Cerebellar cortex (tissue), 1 donor: Measurements from ENCODE around the gene CDK2AP2.
A peak's percentile ranks its signal among the peaks of the same experiment; 100 is the strongest.
"Not testable (repeated sequence)": the region's sequence is repeated elsewhere in the genome, so short reads cannot be mapped to it uniquely, and the experiment has no call there.

Experiments used
- DNase-seq: peaks from one replicate; pipeline ENCODE4 v3.0.0-alpha.2; 2015; ENCODE audit warnings: low spot score

CDK2AP2 gene

DNA sequence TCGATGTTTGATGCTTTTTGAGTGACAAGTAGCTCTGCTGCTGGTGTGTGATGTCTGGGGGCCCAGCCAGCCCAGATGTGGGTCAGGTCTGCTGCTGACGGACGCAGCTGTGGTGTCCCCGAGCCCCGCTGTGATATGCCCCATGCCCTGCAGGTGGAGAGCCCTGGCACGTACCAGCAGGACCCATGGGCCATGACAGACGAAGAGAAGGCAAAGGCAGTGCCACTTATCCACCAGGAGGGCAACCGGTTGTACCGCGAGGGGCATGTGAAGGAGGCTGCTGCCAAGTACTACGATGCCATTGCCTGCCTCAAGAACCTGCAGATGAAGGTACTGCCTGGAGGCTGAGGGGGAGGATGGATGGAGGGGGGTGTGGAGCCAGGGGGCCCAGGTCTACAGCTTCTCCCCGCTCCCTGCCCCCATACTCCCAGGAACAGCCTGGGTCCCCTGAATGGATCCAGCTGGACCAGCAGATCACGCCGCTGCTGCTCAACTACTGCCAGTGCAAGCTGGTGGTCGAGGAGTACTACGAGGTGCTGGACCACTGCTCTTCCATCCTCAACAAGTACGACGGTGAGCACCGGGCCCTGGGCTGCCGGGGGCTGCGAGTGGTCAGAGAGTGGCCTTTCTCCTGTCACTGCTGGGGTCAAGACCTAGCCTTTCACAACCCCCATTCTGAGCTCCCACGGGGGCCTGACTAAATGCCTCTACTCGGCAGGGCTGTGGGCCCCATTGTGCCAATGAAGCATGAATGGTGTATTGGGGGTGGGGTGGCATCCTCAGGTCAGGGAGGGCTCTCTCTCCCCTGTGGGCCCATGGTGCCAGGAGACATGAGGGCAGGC lies 17.9 kb downstream of the CDK2AP2 start:
- no peak for DNase-seq

GRCh38 chr11:67489203-67489884 lies 18.6 kb downstream of the CDK2AP2 start:
- no peak for DNase-seq

DNA sequence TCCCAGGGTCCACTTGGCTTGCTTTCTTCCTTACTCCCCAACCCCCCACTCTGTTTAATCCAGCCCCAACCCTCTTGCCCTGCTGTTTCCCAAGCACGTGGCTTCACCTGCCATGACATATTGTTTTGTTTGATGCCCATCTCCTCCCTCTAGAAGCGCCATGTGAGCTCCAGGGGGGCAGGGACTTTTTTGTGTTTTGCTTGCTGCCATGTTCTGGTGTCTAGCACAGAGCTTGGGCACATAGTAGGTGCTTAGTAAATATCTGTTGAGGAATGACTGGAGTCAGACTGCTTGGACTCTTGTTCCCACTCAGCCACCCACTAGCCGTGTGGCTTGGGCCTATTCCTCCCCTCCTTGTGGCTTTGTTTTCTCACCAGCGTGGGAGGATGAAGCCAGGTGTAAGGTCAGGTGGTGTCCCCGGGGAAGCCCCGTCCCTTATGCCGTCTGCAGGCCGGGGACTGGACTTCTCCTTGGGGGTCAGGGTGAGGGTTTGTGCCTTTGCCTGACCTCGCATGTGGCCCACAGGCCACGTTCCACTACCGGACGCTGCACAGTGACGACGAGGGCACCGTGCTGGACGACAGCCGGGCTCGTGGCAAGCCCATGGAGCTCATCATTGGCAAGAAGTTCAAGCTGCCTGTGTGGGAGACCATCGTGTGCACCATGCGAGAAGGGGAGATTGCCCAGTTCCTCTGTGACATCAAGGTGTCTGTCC lies 21.3 kb downstream of the CDK2AP2 start:
- DNase-seq = no peak

DNA sequence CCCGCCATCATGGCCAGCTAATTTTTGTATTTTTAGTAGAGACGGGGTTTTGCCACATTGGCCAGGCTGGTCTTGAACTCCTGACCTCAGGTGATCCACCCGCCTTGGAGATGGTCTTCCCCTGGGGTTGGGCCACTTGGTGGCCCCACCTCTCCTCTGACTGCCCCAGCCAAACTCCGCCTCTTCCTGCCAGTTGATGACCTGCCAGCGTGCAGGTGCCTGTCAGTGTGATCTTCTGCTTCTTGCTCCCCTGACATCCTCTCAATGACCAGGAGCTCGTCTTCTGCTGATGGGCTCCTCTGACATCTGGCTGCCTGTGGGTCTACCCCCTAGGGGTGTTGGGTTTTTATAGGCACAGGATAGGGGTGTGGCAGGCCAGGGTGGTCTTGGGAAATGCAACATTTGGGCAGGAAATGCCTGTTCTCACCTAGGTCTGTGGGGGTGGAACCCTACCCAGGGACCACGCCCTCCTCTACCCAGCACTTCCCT lies 22.0 kb downstream of the CDK2AP2 start:
- DNase-seq = not testable (repeated sequence)

- no peak for DNase-seq
Observed at GRCh38 chr11:67484847-67485311, 23.1 kb downstream of the CDK2AP2 start.

DNA sequence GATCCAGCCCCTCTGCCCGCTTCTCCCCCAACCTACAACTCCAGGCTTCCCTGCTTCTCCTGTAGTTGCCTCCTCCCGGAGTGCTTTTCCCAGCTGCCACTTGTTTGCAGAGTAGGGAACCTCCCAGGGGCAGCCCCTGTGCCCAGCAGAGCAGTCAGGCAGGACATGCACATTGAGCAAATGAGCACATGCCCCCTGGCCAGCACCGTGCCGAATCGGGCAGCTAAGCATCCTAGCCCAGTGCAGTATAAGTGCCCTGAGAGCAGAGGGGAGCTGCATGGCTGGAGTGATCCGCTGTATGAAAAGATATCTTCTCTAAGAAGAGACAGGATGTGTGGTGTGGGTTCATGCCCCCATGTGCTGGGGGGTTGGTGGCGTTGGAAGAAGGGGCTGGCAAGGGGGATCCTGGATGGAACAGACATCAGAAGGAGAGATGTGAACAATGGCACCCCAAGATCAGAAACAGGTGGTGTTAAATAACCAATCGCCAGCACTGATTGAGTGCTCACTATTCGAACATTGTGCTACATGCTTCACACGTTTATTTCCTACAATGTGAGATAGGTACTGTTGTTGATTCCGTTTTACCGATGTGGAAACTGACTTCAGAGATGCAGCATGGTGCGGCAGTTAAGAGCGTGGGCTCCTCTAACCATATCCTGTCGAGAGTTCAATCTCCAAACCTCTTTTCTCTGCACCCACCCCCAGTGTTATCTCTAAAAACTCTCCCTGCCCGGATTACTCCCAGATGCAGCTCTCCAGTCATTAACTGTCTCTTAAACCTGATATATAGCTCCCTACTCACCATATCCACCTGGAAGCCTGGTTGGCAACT lies 23.9 kb downstream of the CDK2AP2 start:
- DNase-seq = no peak

GRCh38 chr11:67482827-67483798 lies 24.8 kb downstream of the CDK2AP2 start, which contains the start of gene AIP:
Gene AIP, plus strand, starts transcription at chr11:67483026. Its CDS starts 133 bp downstream, at chr11:67483159.
- DNase-seq = peak; percentile 98

- no peak for DNase-seq
Observed at GRCh38 chr11:67482275-67482826, 25.6 kb downstream of the CDK2AP2 start.

DNA sequence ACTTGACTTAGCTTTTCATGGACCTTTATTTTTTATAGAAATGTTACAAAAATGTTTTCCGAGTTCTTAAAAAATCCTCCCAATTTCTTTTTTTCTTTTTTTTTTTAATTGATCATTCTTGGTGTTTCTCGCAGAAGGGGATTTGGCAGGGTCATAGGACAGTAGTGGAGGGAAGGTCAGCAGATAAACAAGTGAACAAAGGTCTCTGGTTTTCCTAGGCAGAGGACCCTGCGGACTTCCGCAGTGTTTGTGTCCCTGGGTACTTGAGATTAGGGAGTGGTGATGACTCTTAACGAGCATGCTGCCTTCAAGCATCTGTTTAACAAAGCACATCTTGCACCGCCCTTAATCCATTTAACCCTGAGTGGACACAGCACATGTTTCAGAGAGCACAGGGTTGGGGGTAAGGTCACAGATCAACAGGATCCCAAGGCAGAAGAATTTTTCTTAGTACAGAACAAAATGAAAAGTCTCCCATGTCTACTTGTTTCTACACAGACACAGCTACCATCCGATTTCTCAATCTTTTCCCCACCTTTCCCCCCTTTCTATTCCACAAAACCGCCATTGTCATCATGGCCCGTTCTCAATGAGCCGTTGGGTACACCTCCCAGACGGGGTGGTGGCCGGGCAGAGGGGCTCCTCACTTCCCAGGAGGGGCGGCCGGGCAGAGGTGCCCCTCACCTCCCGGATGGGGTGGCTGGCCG lies 30.5 kb downstream of the CDK2AP2 start:
- DNase-seq = not testable (repeated sequence)

GRCh38 chr11:67476692-67477091 lies 31.3 kb downstream of the CDK2AP2 start:
- DNase-seq = not testable (repeated sequence)

DNA sequence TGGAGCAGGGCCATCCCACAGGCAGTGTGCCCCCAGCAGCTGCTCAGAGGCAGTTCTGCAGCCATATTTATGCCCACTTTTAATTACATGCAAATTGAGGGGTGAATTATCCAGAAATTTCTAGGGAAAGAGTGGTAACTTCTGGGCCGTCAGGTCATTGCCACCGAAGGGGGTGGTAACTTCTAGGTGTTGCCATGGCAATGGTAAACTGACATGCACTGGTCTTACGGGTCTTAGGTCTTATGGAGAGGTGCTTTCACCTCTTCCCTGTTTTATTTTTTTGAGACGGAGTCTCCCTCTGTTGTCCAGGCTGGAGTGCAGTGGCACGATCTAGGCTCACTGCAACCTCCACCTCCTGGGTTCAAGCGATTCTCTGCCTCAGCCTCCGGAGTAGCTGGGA lies 35.1 kb downstream of the CDK2AP2 start:
- no peak for DNase-seq

- DNase-seq = no peak
Observed at GRCh38 chr11:67470337-67471002, 37.5 kb downstream of the CDK2AP2 start.

- DNase-seq = no peak
Observed at GRCh38 chr11:67469508-67469811, 38.5 kb downstream of the CDK2AP2 start.

DNA sequence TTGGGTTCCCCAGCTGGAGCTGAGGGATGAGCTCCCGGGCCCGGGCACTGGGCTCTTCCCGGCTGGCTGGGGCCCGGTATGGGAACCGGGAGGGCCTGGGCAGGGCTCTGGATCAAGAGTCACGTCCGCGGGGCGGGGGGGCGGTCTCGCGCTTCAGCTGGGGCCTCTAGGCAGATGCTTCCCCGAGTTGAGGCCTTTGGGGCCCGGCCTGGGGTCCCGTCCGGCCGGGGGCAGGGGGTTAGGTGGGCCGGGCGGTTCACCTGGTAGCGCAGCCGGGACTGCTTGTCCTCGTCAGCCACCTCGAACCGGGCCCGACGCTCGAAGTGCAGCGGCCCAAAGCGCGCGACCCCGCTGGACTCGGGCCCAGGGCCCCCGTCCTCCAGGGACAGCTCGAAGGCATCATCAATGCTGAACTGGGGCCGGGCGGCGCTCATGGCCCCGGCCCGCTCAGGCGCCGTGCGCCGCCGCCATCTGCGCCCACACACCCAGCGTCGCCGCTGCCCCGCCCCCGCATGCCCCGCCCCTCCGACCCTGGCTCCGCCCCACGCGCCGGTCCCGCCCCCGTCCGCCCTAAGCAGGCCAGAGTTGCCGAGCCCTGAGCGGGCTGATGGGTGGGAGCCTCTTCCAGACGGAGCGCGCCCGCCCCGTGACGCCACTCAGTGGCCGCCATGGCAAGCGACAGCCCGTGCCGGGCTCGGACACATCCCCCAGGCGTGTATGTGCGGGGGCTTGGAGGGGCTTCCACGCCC lies 39.0 kb downstream of the CDK2AP2 start, which contains the start of gene TMEM134:
Gene TMEM134 (minus strand): TSS at position 493 of the 749 bp plus-strand sequence. CDS start 59 bp downstream, at position 434.
- peak; percentile 92 for DNase-seq

- no peak for DNase-seq
Observed at GRCh38 chr11:67468456-67468758, 39.6 kb downstream of the CDK2AP2 start.

DNA sequence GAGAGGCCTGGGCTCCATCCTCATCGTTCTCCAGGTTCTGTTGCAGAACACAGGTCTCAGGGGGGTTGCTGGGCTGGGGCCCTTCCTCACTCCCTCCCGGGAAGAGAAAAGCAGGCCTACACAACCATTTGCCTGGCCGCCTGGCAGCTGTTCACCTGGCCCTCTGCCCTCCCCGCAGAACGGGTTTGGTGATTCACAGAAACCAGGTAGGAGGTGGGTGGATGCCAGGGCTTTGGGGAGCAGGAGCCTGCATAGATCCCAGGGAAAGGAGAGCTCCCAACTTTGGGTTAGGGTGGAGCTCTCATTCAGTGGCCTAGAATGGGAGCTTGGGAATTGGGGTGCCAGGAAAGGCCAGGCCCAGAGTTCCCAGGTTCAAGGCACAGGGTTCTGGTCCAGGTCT lies 39.9 kb downstream of the CDK2AP2 start:
- peak; percentile 59 for DNase-seq

- DNase-seq = no peak
Observed at GRCh38 chr11:67466962-67467771, 40.8 kb downstream of the CDK2AP2 start.
